Loucy (cell line): ENCODE data around the gene PRMT6.

Experiments used
- EZH2phosphoT487 ChIP-seq: fragments of 200-600 bp; IDR thresholded peaks from 2 replicates; pipeline ENCODE4 v1.6.1; 2018; ENCODE audit warnings: antibody characterized with exemption, mild to moderate bottlenecking, moderate library complexity, borderline replicate concordance
- TF ChIP-seq, protein P1 (sequence below): fragments of 200-600 bp; sonication (generic); conservative IDR thresholded peaks from 2 replicates; pipeline ENCODE4 v1.5.1; 2014; ENCODE audit warnings: mild to moderate bottlenecking, antibody characterized with exemption, low read length

DNA sequence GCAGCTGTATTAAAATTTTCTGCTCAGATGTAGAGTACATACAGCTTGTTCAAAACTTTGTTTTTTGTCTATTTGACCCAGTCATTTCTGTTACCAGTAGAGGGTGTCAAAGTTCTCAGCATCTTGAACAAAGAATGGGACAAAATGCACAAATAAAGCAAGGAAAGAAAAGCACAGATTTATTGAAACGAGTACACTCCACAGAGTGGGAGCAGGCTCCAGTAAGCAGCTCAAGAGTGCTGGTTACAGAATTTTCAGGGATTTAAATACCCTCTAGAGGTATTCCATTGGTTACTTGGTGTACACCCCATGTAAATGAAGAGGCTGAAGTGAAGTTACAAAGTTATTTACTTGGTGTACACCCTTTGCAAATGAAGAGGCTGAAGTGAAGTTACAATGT lies 8.9 kb upstream of the PRMT6 start:
- TF ChIP-seq, protein P1, sequence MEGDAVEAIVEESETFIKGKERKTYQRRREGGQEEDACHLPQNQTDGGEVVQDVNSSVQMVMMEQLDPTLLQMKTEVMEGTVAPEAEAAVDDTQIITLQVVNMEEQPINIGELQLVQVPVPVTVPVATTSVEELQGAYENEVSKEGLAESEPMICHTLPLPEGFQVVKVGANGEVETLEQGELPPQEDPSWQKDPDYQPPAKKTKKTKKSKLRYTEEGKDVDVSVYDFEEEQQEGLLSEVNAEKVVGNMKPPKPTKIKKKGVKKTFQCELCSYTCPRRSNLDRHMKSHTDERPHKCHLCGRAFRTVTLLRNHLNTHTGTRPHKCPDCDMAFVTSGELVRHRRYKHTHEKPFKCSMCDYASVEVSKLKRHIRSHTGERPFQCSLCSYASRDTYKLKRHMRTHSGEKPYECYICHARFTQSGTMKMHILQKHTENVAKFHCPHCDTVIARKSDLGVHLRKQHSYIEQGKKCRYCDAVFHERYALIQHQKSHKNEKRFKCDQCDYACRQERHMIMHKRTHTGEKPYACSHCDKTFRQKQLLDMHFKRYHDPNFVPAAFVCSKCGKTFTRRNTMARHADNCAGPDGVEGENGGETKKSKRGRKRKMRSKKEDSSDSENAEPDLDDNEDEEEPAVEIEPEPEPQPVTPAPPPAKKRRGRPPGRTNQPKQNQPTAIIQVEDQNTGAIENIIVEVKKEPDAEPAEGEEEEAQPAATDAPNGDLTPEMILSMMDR: peak; percentile 43
- no peak for TF ChIP-seq EZH2phosphoT487
